RPMI7951 (cell line): Measurements from ENCODE around the gene ICE2. TPM values are rescaled to one million over a fixed set of nuclear protein-coding genes. Genes with fewer than 3 reads are reported as not detected.

Source experiments
- DNase-seq: peaks from one replicate; pipeline ENCODE4 v3.0.0-alpha.2; 2012; ENCODE audit warnings: low read depth
- total RNA-seq: library from RNA; depleted of rRNA; stranded (reverse); fragments of >200 nt; shearing (Covaris generic); gene quantifications from 2 replicates; pipeline ENCODE4 v1.2.3, GENCODE V29; 2014

ICE2 gene
- total RNA-seq, 1 experiment from 2014 or later, result 32.2 TPM

GRCh38 chr15:60496853-60497252, 17.9 kb upstream of the ICE2 start:
- peak; percentile 25 for DNase-seq

- DNase-seq, result no peak
Measured at GRCh38 chr15:60494108-60494507, 15.2 kb upstream of the ICE2 start.

DNA sequence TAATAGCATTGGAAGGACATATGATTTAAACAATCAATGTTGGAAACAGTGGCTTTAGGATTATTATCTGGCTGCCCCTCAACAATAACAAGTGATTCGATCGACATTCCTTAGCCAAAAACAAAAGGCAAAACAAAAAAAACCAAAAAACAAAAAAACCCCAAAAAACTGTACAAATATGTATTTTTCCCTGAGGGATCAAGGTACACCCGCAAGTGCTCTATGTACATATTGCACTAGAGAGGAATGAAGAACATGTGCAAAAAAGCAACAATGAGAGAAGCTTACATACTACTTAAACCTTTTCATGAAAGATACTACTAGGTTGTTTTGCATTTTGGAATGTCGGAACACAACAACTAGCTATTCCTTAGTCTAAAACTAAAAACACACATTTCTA, 14.2 kb upstream of the ICE2 start:
- DNase-seq, result no peak

GRCh38 chr15:60486742-60487141, 7.8 kb upstream of the ICE2 start:
- DNase-seq, result no peak

- no peak for DNase-seq
Measured at GRCh38 chr15:60485365-60486055, 6.6 kb upstream of the ICE2 start.

DNA sequence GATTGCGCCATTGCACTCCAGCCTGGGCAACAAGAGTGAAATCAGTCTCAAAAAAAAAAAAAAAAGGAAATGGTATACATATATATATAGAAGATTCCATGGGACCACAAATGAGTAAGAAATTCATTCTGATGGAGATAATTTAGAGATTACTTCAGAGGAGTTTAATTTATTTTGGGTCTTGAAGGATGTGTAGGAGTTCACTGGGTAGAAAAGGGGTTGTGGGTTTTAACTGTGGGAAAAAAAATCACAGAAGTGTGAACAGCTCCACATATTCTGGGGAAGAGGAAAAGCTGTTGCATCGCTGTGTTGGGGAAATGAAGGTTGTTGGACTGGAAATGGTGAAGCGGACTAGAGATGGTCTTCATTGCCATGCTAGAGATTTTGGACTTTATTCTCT, 4.1 kb upstream of the ICE2 start:
- no peak for DNase-seq

GRCh38 chr15:60480888-60481287, 1.9 kb upstream of the ICE2 start:
- DNase-seq, result no peak

- no peak for DNase-seq
Measured at GRCh38 chr15:60480149-60480548, 1.2 kb upstream of the ICE2 start.

- DNase-seq, result no peak
Measured at GRCh38 chr15:60479361-60480110, 594 bp upstream of the ICE2 start.

- peak; percentile 46 for DNase-seq
Measured at GRCh38 chr15:60477916-60478565, 901 bp downstream of the ICE2 start.

GRCh38 chr15:60477164-60477563, 1.8 kb downstream of the ICE2 start:
- no peak for DNase-seq

GRCh38 chr15:60476713-60477112, 2.2 kb downstream of the ICE2 start:
- peak; percentile 57 for DNase-seq

DNA sequence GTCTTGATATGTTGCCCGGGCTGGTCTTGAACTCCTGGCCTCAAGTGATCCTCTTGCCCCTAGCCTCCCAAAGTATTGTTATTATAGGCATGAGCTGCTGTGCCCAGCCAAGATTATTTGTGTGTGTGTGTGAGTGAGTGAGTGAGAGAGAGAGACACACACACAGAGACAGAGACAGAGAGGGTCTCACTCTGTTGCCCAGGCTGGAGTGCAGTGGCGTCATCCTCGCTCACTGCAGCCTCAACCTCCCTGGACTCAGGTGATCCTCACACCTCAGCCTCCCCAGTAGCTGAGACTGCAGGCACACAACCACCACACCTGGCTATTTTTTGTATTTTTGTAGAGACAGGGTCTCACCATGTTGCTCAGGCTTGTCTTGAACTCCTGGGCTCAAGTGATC, 5.8 kb downstream of the ICE2 start:
- DNase-seq, result no peak

- DNase-seq, result no peak
Measured at GRCh38 chr15:60471314-60471713, 7.6 kb downstream of the ICE2 start.

DNA sequence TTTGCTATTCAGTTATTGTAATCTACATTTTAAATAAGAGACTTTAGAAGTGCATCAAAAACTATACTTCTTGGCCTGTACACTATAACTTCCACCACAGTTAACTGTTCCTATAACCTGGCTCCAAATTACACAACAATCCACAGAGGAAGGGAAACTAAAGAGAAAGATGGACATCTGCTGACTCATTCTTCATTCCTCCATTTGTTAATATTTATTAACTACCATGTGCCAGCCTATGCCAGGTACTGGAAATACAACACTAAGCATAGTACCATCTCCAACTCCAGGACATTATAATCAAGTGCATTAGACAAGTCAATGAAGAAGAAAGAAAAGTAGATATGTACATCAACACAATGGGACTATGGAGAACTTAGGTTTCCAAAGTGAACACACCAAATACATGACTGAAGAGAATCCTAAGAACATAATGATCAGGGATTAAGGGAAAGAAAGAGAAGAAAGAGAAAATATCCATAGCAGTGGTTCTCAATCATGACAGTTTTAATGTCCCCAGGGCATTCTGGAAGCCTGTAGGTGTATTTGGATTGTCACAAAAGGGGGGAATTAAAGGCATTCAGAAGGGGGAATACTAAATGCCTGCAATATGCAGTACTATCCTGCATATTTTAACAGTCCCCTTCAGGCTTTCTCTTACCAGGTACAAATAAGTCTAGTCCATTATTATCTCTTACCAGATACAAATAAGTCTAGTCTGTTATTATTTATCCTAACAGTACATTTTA, 8.9 kb downstream of the ICE2 start:
- DNase-seq, result no peak

DNA sequence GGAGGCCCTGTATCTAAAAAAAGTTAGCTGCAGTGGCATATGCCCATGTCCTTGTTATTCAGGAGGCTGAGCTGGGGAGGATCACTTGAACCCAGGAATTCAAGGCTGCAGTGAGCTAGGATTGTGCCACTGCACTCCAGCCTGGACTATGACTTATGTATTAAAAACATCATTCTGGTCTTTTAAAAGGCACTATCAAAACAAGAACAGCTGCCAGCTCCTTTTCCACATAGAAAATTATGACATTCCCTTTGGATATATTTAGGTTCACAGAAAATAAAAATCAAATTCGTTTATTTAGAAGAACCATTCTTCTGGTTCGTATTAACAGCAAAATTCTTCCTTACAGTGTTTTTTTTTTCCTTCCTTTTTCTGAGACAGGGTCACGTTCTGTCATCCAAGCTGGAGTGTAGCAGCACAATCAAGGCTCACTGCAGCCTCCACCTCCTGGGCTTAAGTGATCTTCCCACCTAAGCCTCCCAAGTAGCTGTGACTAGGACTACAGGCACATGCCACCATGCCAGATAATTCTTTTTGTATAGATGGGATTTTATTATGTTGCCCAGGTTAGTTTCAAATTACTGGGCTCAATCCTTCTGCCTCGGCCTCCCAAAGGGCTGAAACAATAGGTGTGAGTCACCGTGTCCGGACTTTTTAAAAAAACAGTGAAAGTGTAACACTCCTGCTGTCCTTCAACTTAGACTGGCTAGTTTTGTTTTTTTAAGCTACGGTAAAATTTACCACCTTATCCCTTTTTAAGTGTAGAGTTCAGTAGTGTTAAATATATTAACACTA, 13.9 kb downstream of the ICE2 start:
- no peak for DNase-seq

- DNase-seq, result no peak
Measured at GRCh38 chr15:60462027-60462426, 16.9 kb downstream of the ICE2 start.

- DNase-seq, result no peak
Measured at GRCh38 chr15:60460931-60461330, 18.0 kb downstream of the ICE2 start.

DNA sequence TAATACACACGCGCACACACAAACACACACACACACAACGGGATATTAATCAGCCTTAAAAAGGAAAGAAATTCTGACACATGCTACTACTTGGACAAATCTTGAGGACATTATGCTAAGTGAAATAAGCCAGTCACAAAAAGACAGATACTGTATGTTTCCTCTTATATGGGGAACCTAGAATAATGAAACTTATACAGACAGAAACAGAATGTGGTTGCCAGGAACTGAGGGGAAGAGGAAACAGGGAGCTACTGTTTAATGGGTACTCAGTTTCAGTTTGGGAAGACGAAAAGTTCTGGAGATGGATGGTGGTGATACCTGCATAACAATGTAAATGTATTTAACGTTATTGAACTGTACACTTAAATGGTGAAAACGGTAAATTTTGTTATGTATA, 20.2 kb downstream of the ICE2 start:
- no peak for DNase-seq

- no peak for DNase-seq
Measured at GRCh38 chr15:60457985-60458384, 21.0 kb downstream of the ICE2 start.

GRCh38 chr15:60454824-60455223, 24.1 kb downstream of the ICE2 start:
- no peak for DNase-seq
